AG09319 (cell line): ENCODE data around the gene TPK1.
"Not testable (repeated sequence)": the region's sequence is repeated elsewhere in the genome, so short reads cannot be mapped to it uniquely, and the experiment has no call there.

Experiments used
- DNase-seq: peaks from one replicate; pipeline ENCODE4 v3.0.0-alpha.2; 2010; ENCODE audit warnings: low read depth; ENCODE audit errors: extremely low read depth
- TF ChIP-seq, protein P1 (sequence below): IDR thresholded peaks from 2 replicates; pipeline ENCODE4 v1.5.1; 2011; ENCODE audit warnings: low read depth, mild to moderate bottlenecking, inconsistent platforms, low read length, moderate library complexity

Gene TPK1

DNA sequence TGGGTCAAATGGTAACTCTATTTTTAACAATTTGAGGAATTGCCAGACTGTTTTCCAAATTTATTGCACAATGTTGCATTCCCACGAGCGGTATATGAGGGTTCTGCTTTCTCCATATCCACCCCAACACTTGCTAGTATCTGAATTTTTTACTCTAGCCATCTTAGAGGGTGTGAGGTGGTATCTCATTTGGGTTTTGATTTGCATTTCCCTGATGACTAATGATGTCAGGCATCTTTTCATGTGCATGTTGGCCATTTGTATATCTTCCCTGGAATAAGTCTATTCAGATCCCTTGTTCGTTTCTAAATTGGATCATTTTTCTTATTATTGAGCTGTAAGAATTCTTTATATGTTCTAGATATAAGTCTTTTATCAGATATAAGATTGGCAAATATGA, 97.7 kb downstream of the TPK1 start:
- TF ChIP-seq, protein P1, sequence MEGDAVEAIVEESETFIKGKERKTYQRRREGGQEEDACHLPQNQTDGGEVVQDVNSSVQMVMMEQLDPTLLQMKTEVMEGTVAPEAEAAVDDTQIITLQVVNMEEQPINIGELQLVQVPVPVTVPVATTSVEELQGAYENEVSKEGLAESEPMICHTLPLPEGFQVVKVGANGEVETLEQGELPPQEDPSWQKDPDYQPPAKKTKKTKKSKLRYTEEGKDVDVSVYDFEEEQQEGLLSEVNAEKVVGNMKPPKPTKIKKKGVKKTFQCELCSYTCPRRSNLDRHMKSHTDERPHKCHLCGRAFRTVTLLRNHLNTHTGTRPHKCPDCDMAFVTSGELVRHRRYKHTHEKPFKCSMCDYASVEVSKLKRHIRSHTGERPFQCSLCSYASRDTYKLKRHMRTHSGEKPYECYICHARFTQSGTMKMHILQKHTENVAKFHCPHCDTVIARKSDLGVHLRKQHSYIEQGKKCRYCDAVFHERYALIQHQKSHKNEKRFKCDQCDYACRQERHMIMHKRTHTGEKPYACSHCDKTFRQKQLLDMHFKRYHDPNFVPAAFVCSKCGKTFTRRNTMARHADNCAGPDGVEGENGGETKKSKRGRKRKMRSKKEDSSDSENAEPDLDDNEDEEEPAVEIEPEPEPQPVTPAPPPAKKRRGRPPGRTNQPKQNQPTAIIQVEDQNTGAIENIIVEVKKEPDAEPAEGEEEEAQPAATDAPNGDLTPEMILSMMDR: no peak

DNA sequence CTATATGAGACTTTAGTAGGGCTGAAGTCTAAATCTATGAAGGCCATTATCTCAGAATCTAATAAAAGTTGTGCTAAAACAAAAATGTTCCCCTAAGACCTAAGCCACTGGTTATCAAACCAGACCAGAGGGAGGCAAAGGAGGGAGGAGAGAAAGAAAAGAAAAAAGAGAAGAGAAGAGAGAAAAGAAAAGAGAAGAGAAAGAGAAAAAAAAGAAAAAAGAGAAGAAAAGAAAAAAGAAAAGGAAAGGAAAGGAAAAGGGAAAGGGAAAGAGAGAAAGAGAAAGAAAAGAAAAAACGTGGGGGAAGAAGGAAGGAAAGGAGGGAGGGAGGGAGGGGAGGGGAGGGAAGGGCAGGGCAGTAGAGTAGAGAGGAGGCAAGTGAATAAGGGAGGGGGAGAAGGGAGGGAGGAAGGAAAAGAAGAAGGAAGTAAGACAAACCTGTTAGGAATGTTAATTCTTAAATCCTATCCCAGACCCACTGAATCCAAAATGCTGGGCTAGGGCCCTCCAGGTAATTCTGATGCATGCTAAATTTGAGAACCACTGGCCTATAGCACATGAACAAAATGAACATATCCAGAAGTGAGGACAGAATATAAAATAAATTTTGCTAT, 98.9 kb downstream of the TPK1 start:
- TF ChIP-seq, protein P1: no peak

More for the DNA sequence above, 97.7 kb downstream of the TPK1 start:
- DNase-seq: no peak

DNA sequence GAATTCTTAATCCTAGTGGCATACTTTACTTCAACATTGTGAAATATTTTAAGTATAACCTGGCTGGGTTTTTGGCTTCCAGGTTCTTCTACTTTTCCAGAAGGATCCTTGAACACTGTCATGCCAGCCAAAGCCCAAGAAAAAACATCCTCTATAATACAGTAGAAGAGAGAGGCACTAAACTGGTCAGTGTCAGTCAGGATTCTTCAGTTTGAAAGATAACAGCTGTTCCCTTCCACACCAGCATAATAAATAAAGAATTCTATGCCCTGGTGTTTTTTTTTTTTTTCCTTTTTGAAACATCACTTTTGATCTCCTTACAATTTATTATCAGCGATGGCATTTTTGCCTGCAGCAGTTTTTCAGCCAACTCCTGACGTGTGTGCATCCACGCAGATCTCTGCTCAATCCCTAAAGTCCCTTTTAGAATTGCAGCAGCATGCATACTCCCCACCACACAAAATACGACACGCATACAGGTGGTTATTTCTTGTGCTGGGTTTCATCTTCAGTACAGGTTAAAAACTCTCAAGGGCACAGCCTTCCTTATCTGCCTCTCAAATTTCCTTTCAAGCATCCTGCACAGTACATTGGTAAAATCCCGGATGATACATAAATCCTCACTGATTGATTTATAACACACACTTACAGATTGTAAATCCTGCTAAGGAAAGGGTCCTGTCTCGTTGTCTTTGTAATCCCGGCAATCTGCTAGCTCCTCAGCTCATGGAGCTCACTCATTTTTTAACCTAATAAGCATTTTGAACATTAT, 100.2 kb downstream of the TPK1 start:
- TF ChIP-seq, protein P1: no peak
- no peak for DNase-seq

More for the DNA sequence above, 98.9 kb downstream of the TPK1 start:
- DNase-seq: no peak

DNA sequence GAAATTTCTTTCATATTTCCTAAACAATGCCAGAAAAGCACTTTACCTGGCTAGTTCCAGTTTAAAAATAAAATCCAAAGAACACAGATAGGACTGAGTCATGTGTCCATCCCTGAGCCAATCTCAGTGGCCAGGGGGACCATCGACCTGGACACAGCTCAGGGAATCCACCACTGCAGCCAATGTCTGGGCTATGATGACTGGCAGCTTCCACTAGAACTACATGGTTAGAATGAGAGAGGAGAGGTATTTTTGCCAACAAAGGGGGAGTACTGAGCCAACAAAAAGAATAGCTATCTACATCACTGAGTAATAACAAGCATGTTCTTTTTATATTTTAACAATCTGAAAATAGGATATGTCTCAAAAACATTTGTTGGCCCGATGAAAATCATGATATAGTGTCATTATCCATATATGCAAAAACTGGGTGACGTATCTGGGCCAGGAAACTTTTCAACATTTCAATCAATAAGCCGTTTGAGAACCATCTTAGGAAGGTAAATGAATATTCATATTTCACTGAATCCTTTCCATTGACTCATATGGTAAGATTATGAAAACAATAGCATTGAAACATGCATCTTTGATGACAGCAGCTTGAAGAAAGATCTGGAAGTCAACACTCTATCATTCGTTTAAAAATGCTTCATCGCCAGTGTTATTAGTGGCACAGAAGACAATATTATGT, 104.0 kb downstream of the TPK1 start:
- TF ChIP-seq, protein P1: no peak
- DNase-seq: no peak

DNA sequence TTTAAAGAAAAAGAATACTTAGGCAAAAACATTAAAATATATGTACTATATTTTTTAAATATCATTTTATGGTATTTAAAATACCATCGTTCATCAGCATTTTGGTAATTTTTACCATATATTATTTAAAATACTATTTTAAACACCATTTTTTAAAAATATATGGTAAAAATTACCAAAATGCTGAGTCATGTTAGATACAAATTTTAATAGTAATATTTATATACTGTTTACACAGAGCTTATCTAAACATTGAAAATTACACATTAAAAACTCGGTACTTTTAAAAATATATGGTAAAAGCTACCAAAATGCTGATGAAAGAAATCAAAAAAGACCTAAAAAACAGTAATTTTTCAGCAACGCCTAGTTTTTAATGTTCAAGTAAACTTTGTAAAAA, 105.6 kb downstream of the TPK1 start:
- TF ChIP-seq, protein P1: no peak
- DNase-seq: no peak

DNA sequence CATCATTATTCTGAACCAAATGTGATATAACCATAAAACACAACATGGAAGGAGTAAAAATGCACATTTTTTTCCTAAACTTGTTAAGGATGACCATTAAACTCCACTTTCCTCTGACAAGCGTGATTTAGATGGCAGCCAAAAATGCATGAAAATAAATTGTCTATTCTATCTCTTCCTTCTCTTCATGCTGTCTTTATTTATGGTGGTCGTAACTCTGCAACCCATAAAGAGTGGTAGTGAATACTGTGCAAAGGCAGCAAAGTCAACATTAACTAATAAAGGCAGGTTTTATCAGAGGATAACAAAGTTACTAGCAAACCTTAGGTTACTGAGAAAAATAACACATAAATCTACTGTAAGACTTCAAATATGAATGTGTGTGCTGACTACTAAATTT, 106.6 kb downstream of the TPK1 start:
- DNase-seq: no peak
- TF ChIP-seq, protein P1: no peak

DNA sequence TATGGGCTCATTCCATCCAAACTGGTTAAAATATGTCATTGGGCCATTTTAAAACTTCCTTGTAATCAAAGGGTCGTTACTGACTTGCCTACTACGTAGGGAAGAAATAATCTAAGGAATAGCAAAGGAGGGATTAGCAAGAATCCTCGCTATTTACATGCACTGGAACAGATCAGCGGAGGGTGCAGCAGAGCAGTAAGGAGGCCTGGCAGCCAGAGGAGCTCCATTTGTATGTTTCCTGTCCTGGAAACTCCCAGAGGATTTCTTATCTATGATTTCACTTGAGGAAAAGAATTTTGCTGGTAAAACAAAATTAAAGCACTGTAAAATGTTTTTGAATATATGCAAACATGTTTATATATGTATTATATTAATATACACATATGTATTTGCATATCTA, 107.3 kb downstream of the TPK1 start:
- no peak for DNase-seq
- TF ChIP-seq, protein P1: no peak

DNA sequence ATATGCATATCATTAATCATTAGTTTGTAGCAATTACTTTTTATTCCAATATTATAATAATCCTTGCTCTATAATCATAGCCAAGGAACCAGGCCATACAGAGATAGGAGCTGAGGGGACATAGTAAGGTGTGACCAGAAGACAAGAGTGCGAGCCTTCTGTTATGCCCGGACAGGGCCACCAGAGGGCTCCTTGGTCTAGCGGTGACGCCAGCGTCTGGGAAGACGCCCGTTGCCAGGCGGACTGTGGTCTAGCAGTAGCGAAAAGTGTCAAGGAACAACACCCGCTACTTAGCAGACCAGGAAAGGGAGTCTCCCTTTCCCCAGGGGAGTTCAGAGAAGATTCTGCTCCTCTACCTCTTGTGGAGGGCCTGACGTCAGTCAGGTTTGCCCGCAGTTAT, 109.0 kb downstream of the TPK1 start:
- not testable (repeated sequence) for DNase-seq
